ENCODE data around the gene CNOT4.

CNOT4 gene

DNA sequence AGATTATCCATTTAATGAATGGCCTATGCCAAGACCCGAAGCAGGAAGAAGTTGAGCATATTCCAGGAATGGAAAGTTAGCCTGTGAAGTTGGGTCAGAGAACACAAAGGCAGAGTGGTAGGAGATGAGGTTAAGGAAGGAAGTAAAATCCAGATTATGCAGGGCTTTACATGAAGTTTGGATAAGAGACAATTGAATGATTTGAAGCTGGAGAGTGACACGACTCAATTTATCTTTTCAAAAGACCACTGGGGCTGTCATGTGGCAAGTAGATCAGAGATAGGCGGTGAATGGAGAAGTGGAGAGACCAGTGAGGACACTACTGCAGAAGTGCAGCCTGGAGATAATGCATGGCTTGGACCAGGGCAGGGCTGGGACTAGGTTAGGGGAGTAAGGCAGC lies 7.2 kb upstream of the CNOT4 start:
- TF ChIP-seq, protein P1, sequence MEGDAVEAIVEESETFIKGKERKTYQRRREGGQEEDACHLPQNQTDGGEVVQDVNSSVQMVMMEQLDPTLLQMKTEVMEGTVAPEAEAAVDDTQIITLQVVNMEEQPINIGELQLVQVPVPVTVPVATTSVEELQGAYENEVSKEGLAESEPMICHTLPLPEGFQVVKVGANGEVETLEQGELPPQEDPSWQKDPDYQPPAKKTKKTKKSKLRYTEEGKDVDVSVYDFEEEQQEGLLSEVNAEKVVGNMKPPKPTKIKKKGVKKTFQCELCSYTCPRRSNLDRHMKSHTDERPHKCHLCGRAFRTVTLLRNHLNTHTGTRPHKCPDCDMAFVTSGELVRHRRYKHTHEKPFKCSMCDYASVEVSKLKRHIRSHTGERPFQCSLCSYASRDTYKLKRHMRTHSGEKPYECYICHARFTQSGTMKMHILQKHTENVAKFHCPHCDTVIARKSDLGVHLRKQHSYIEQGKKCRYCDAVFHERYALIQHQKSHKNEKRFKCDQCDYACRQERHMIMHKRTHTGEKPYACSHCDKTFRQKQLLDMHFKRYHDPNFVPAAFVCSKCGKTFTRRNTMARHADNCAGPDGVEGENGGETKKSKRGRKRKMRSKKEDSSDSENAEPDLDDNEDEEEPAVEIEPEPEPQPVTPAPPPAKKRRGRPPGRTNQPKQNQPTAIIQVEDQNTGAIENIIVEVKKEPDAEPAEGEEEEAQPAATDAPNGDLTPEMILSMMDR (IDR thresholded peaks at IDR 0.05; ENCODE audit: borderline replicate concordance, insufficient read depth, low read depth, low read length), result no peak

DNA sequence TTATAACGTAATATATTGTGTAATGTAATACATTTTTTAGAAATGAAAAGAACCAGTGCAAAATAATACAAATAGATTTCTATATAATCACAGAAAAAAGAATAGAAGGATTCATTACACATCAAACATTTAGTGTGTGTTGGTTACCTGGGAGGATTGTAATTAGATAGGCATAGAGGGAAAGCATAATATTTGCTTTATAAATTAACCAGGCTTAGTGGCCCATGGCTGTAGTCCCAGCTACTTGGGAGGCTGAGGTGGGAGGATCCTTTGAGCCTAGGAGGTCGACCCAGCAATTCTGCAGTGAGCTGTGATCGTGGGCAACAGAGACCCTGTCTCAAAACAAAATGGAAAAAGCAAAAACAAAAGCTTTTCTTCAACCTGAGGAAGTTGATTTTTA lies 5.0 kb upstream of the CNOT4 start:
- TF ChIP-seq, protein P1 (IDR thresholded peaks at IDR 0.05; ENCODE audit: borderline replicate concordance, insufficient read depth, low read depth, low read length), result no peak

More for the DNA sequence above, 7.2 kb upstream of the CNOT4 start:
- H3K4me3 ChIP-seq (ENCODE audit: low read depth, low read length), result no peak overlapping the region

DNA sequence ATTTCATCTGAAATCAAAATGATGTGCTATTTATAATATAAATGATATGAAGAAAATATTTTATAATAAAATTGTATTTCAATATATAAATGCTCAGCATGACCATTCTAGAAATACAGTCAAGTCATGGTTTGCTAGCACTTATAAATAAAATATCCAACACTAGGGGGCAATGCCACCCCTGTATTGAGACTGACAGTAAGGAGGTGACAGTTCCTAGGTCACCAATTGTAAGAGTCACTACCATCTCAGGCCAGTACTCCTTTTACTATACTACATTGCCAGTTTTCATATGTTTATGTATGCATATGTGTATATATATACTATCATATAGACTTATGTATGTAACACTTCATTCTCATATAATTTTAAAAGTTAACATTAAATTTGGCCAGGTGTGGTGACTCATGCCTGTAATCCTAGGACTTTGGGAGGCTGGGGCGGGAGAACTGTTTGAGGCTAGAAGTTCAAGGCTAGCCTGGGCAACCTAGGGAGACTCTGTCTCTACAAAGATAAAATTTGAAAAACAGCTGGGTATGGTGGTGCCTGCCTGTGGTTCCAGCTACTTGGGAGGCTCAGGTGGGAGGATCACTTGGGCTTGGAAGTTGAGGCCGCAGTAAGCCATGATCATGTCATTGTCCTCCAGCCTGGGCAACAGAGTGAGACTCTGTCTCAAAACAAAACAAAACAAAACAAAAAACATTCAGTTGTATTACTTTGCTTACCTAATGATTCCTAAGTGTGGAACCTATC lies 2.4 kb upstream of the CNOT4 start:
- TF ChIP-seq, protein P1 (IDR thresholded peaks at IDR 0.05; ENCODE audit: borderline replicate concordance, insufficient read depth, low read depth, low read length), result peak; percentile 41; the same call in 1 of the 2 replicates
- no peak overlapping the region for H3K4me3 ChIP-seq (ENCODE audit: low read depth, low read length)

More for the DNA sequence above, 5.0 kb upstream of the CNOT4 start:
- no peak overlapping the region for H3K4me3 ChIP-seq (ENCODE audit: low read depth, low read length)

DNA sequence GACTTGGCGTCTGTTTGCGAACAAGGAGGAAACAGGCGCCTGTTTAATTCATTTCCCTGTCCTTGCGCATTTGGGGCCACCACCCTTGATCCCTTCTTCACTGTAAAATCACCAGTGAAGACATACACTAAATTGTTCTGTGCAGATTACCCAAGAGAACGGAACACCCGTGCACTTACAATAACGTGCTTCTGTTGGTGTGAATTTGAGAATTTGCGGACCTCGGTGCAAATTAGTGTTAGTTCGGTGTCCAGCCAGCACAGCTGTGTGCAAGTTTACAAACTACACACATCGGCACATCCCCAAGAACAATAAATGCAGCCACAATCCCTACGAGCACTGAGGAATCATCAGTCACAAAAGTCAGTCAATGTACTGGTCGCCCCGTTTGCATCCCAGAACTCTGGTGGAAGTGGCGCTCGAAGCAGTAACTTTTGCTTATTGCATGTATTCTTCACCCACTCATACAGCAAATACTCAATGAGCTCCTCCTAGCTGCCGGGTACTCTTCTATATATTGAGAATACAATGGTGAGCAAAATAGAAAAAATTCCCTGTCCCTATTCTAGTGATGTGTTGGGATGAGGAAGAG lies 786 bp upstream of the CNOT4 start:
- TF ChIP-seq, protein P1 (IDR thresholded peaks at IDR 0.05; ENCODE audit: borderline replicate concordance, insufficient read depth, low read depth, low read length), result no peak

DNA sequence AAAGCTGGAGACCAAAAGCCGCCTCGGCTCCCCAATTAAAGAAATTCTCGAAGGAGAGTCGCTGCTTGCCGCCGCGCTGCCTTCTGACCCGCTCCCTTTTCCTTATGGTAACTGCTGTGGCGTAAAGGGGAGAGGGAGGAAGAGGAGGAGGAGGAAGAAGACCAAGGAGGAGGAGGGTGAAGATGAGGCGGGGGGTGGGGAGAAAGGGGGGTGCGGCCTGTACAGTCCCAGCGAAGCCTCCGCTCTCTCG lies 388 bp downstream of the CNOT4 start:
- TF ChIP-seq, protein P1 (IDR thresholded peaks at IDR 0.05; ENCODE audit: borderline replicate concordance, insufficient read depth, low read depth, low read length), result no peak
- H3K4me3 ChIP-seq (ENCODE audit: low read depth, low read length), result peak overlapping the region; percentile 60

More for the DNA sequence above, 786 bp upstream of the CNOT4 start:
- H3K4me3 ChIP-seq (ENCODE audit: low read depth, low read length), result peak overlapping the region; percentile 74

DNA sequence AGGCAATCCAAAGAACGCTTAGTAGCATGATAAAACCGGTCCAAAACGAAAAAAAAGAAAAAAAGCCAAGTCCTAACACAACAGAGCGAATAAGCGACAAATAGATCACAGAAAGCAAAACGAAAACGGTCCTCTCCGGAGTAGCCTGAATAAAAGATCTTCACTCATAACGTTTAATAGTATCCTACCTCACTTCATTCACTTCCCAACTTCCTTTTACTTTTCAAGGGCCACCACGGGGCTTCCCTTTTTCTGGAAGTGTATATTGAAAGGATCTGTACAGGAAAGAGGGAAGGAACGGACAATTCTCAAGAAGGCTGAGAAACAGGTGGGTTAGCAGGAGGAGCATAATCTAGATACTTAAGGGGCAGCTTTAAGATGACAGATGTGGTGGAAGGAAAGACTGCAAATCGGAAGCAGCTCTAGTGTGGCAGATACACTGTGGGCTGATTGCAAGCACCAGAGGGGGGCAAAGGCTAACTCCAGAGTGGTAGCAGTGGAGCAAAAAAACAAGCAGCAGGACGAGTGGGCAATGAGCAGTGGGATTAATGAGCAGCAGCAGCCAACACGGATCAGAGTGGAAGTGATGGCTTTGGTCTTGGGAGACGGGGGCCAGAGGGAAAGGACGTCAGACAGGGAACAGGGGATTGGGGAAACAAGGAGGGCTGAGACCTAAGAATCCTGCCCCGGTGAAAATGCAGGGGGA lies 866 bp downstream of the CNOT4 start:
- H3K4me3 ChIP-seq (ENCODE audit: low read depth, low read length), result peak overlapping the region; percentile 60
- TF ChIP-seq, protein P1 (IDR thresholded peaks at IDR 0.05; ENCODE audit: borderline replicate concordance, insufficient read depth, low read depth, low read length), result no peak
